Pancreas (tissue), 10 donors: ENCODE measurements around the gene PET100. TPM values are rescaled to one million over a fixed set of nuclear protein-coding genes. Genes with fewer than 3 reads are reported as not detected.

Experiments used
- ATAC-seq, 4 donors: fragments of 200-7000 bp; cut with Tn5 transposase; one replicate each; pipeline versions ENCODE4 v1.8.0 to v1.9.1; 2020; ENCODE audit warnings: mild to moderate bottlenecking in 4 of 4, moderate library complexity in 4 of 4
- DNase-seq, 6 donors: peaks; one replicate each; pipeline ENCODE4 v3.0.0-alpha.2; 2020
- FAIRE-seq: peaks from 2 replicates; lab custom pipeline; 2012; peaks lifted over from hg19 to GRCh38; lab: Jason Lieb, UNC
- H3K27ac ChIP-seq, 4 donors: fragments of 200-600 bp; sonication (generic); 1 replicate in 3 of 4; 2 replicates in 1 of 4; pipeline versions ENCODE4 v1.5.0 to v1.8.0; 2020
- H3K27me3 ChIP-seq, 4 donors: fragments of 200-600 bp; one replicate each; pipeline ENCODE4 v1.8.0; 2021
- H3K36me3 ChIP-seq, 3 donors: fragments of 200-600 bp; sonication (generic) in 1 of 3; one replicate each; pipeline versions ENCODE4 v1.5.0 to v1.8.0; 2020 to 2021
- H3K4me1 ChIP-seq, 3 donors: fragments of 200-600 bp; one replicate each; pipeline ENCODE4 v1.8.0; 2021
- H3K4me3 ChIP-seq, 4 donors: fragments of 200-600 bp; sonication (generic) in 2 of 4; one replicate each; pipeline versions ENCODE4 v1.5.0 to v1.8.0; 2020 to 2021
- H3K9me3 ChIP-seq, 4 donors: fragments of 200-600 bp; one replicate each; pipeline ENCODE4 v1.8.0; 2021
- CTCF ChIP-seq, 4 donors: fragments of 200-600 bp; sonication (generic) in 3 of 4; IDR thresholded peaks; one replicate each; pipeline versions ENCODE4 v1.5.0 to v1.8.0; 2021; ENCODE audit warnings: antibody characterized with exemption in 4 of 4
- WGBS, 2 donors: extraction: QIAGEN DNeasy Blood & Tissue Kit; methylation state at CpG; one replicate each; pipeline ENCODE4 v1.1.7; 2013; 5-methylcytosine and 5-hydroxymethylcytosine counted together
- intact Hi-C, 3 donors: fragments of 100-400 bp; cut with DNase I; formaldehyde crosslinking; loops; one replicate each; pipeline versions ENCODE4 v1.11.1 to v1.14.2; 2022
- polyA plus RNA-seq, 2 donors: library from polyadenylated mRNA; stranded (reverse); fragments of 200-250 nt; gene quantifications; one replicate each; pipeline ENCODE4 v1.2.3, GENCODE V29; 2013
- total RNA-seq, 6 donors: library from RNA; stranded (reverse); fragmentation: NEBNext Ultra II Directional in 4 of 6; extraction: Animal tissue kit (Norgen Biotek cat#: 25700) in 4 of 6; gene quantifications; one replicate each; pipeline versions ENCODE4 v1.2.1 to v1.2.4, GENCODE V29; 2021 to 2023
- donor health status: healthy with polysubstance abuse.
- donor health status: DM: no; HTN: no; CAD: no; lungs with moderate emphysema.
- donor health status: DM: no; HTN: no; CAD: no.
- donor health status: control.
- donor health status: control.
- donor health status: Bipolar disorder and iron deficiency.
- donor health status: DM: yes; HTN: yes; CAD: no.
- donor health status: DM: no; HTN: no; CAD: no.
- donor health status: DM: no; HTN: no; CAD: no.
- donor health status: DM: yes; HTN: yes; CAD: no.

Gene PET100
- total and polyA plus RNA-seq, 8 donors, result 31.6 to 95.6 (median 50.8) TPM

- Histone ChIP-seq H3K4me1 (peaks cover 24 to 28% (median 26%) of the 10 kb centered on the region in 3 donors), H3K27ac (peak overlapping the region in 2 of 4 donors; percentile 99), H3K36me3 (peaks cover 0 to 31% (median 24%) of the 10 kb centered on the region in 3 donors), H3K4me3 (no peak overlapping the region), H3K27me3 (no peaks in the 10 kb centered on the region), H3K9me3 (no peaks in the 10 kb centered on the region)
- intact Hi-C loops, result no loop called here
- WGBS, 2 donors, result 91 to 97% methylated on average over 12 of the region's 12 CpGs
- DNase-seq (peak in 1 of 6 donors; percentile 71), FAIRE-seq (no peak), ATAC-seq (no peak)
- TF ChIP-seq CTCF (IDR thresholded peaks at IDR 0.05), result no peak
These were observed 12.4 kb upstream of the PET100 start for GRCh38 chr19:7617172-7617571.

- H3K27ac ChIP-seq, result peak overlapping the region; percentile 99 to 100 (median 99)
- peaks cover 0 to 31% (median 28%) of the 10 kb centered on the region in 3 donors for H3K36me3 ChIP-seq
- no peaks in the 10 kb centered on the region for H3K9me3 ChIP-seq
- intact Hi-C loops, result no loop called here
- FAIRE-seq, result no peak
- 90 to 91% methylated on average over 25 to 28 of the region's 28 CpGs for WGBS, 2 donors
- H3K27me3 ChIP-seq, result no peaks in the 10 kb centered on the region
- peaks cover 24 to 28% (median 26%) of the 10 kb centered on the region in 3 donors for H3K4me1 ChIP-seq
- DNase-seq, result peak in 2 of 6 donors; percentile 57 to 81
- TF ChIP-seq CTCF (IDR thresholded peaks at IDR 0.05), result no peak
- H3K4me3 ChIP-seq, result no peak overlapping the region
- no peak for ATAC-seq
These were observed 11.9 kb upstream of the PET100 start for GRCh38 chr19:7617735-7618134.

GRCh38 chr19:7618348-7618747 lies 11.2 kb upstream of the PET100 start:
- DNase-seq, result peak; percentile 63 to 89 (median 77)
- intact Hi-C loops, result no loop called here
- H3K36me3 ChIP-seq, result peaks cover 0 to 37% (median 34%) of the 10 kb centered on the region in 3 donors
- peak overlapping the region; percentile 99 to 100 (median 99) for H3K27ac ChIP-seq
- H3K9me3 ChIP-seq, result no peaks in the 10 kb centered on the region
- H3K4me3 ChIP-seq, result no peak overlapping the region
- ATAC-seq, result peak; percentile 30 to 43 (median 33)
- H3K27me3 ChIP-seq, result no peaks in the 10 kb centered on the region
- FAIRE-seq, result no peak
- no peak for TF ChIP-seq CTCF (IDR thresholded peaks at IDR 0.05)
- peaks cover 24 to 28% (median 26%) of the 10 kb centered on the region in 3 donors for H3K4me1 ChIP-seq
- WGBS, 2 donors, result 11 to 14% methylated on average over 4 of the region's 4 CpGs

DNA sequence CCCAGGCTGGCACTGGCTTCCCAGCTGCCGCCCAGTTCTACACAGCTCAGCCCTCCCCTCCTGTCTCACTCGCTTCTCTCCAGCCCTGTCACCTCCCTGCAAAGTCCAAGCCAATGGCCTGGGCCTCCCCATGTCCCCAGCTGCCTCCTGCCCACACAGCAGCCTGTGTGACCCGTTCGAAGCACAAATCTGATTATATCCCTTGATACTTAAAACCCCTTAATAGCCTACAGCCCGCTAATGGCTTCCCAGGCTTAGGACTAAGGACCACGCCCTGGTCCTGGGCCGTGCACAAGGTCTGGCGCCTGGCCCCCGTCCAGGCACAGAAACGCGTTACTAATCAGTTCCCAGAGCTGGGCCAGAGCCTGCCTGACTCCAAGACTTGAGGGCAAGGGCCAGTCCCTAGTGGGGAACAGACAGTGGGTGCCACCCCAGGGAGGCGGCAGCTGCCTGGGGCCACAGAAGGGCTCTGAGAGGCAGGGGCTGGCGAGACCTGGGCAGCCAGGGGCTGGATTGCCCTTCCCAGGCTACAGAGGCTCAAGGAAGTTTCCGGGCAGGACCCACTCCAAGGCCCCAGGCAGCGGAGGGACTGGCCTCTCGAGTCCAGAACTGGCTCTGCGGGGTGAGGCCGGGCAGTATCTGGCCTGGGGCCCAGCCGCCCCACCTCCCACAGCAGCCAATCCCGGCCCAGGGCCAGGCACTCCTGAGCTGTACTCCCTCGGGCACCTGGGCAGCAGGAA lies 10.7 kb upstream of the PET100 start:
- Histone ChIP-seq H3K27ac (peak overlapping the region; percentile 99 to 100 (median 99)), H3K4me3 (no peak overlapping the region), H3K9me3 (no peaks in the 10 kb centered on the region), H3K27me3 (no peaks in the 10 kb centered on the region), H3K4me1 (peaks cover 24 to 28% (median 26%) of the 10 kb centered on the region in 3 donors), H3K36me3 (peaks cover 0 to 43% (median 35%) of the 10 kb centered on the region in 3 donors)
- WGBS, 2 donors, result 18 to 19% methylated on average over 20 to 21 of the region's 21 CpGs
- ATAC-seq (peak; percentile 87 to 92 (median 89)), DNase-seq (peak; percentile 89 to 98 (median 96)), FAIRE-seq (no peak)
- intact Hi-C loops, result no loop called here
- no peak for TF ChIP-seq CTCF (IDR thresholded peaks at IDR 0.05)
